ENCODE measurements around the gene CDH23.

GRCh38 chr10:71496927-71497762 lies 100.4 kb downstream of the CDH23 start:
- TF ChIP-seq CTCF (IDR thresholded peaks at IDR 0.05) (no peak), POLR2A (IDR thresholded peaks at IDR 0.05) (no peak)
